CD4-positive, alpha-beta T cell treated with Interleukin-21 for 1 hour (primary cell): Measurements from ENCODE around the gene ALPG.

Source experiments
- DNase-seq: peaks from one replicate; pipeline ENCODE4 v3.0.0-alpha.2; 2020

Gene ALPG

DNA sequence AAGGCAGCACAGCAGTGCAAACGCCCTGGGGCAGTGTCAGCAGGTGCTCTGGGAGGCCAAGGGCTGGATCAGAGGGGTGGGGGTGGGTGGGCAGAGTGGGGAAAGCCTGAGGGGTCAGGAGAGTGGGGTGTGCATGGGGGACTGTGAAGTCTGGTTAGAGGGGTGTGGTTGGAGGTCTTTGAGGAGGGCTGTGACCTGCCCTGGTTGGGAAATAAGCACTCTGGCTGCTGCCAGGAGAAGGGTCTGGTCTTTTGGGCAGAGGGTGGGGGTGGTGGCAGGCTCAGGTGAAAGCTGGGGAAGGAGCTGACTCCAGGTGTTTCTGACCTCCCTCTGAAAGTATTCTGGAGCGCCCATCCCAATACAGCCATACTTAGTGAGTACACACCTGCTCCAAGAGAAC is 53.5 kb downstream of the ALPG start:
- DNase-seq: no peak
